Fibroblast of lung (primary cell): ENCODE results near the gene TRPM6. TPM values are rescaled to one million over a fixed set of nuclear protein-coding genes. Genes with fewer than 3 reads are reported as not detected.

Source experiments
- DNase-seq, 2 donors: peaks; one replicate each; pipeline versions ENCODE4 v3.0.0 to v3.0.0-alpha.2; 2010; ENCODE audit warnings: low read depth in 2 of 2
- H2AFZ ChIP-seq: 2 replicates; pipeline ENCODE4 v1.5.1; 2012; ENCODE audit warnings: low read length, control low read depth, inconsistent platforms
- H3K27ac ChIP-seq: 2 replicates; pipeline ENCODE4 v1.5.1; 2011; ENCODE audit warnings: low read length, control low read depth; ENCODE audit not compliant: insufficient read depth
- H3K27me3 ChIP-seq: 2 replicates; pipeline ENCODE4 v1.5.1; 2011; ENCODE audit warnings: mild to moderate bottlenecking, low read length; ENCODE audit not compliant: control insufficient read depth, insufficient read depth
- H3K36me3 ChIP-seq: 2 replicates; pipeline ENCODE4 v1.5.1; 2011; ENCODE audit warnings: low read length; ENCODE audit not compliant: control insufficient read depth, insufficient read depth
- H3K4me1 ChIP-seq: 2 replicates; pipeline ENCODE4 v1.5.1; 2011; ENCODE audit warnings: low read length; ENCODE audit not compliant: control insufficient read depth, insufficient read depth; ENCODE audit errors: extremely low read depth
- H3K4me2 ChIP-seq: 2 replicates; pipeline ENCODE4 v1.5.1; 2011; ENCODE audit warnings: low read length, control low read depth; ENCODE audit not compliant: insufficient read depth; ENCODE audit errors: extremely low read depth
- H3K4me3 ChIP-seq, 4 experiments: fragments of 200-600 bp in 1 of 4; sonication (generic) in 1 of 4; replicated peaks in 1 of 4; 2 replicates each; pipeline ENCODE4 v1.5.1; 2011 to 2016; ENCODE audit warnings: low read length in 4 of 4, low read depth in 3 of 4, mild to moderate bottlenecking in 3 of 4, control low read depth in 2 of 4, inconsistent platforms in 1 of 4, mixed read lengths in 1 of 4; ENCODE audit not compliant: insufficient read depth in 1 of 4; ENCODE audit errors: control extremely low read depth in 1 of 4
- H3K79me2 ChIP-seq: 2 replicates; pipeline ENCODE4 v1.5.1; 2012; ENCODE audit warnings: mild to moderate bottlenecking, low read length, inconsistent platforms; ENCODE audit not compliant: control insufficient read depth, insufficient read depth
- H3K9ac ChIP-seq: 2 replicates; pipeline ENCODE4 v1.5.1; 2011; ENCODE audit warnings: mild to moderate bottlenecking, low read length, control low read depth; ENCODE audit not compliant: insufficient read depth
- H3K9me3 ChIP-seq: 2 replicates; pipeline ENCODE4 v1.5.1; 2012; ENCODE audit warnings: low read depth, low read length; ENCODE audit not compliant: control insufficient read depth, insufficient read depth
- H4K20me1 ChIP-seq: 2 replicates; pipeline ENCODE4 v1.5.1; 2011; ENCODE audit warnings: low read length; ENCODE audit not compliant: control insufficient read depth, insufficient read depth; ENCODE audit errors: extremely low read depth
- CTCF ChIP-seq, 2 donors: IDR thresholded peaks in 1 of 2; conservative IDR thresholded peaks in 1 of 2; 1 replicate in 1 of 2; 2 replicates in 1 of 2; pipeline ENCODE4 v1.5.1; 2011 to 2012; ENCODE audit warnings: low read length in 2 of 2, control low read depth in 1 of 2, inconsistent platforms in 1 of 2, low read depth in 1 of 2, mild to moderate bottlenecking in 1 of 2
- EZH2 ChIP-seq: IDR thresholded peaks from 2 replicates; pipeline ENCODE4 v1.5.1; 2012; ENCODE audit warnings: low read length, control low read depth, mild to moderate bottlenecking; ENCODE audit errors: missing control alignments
- polyA plus RNA-seq, 2 donors: library from polyadenylated mRNA; depleted of rRNA in 1 of 2; stranded (reverse) in 1 of 2; unstranded in 1 of 2; fragments of >200 nt; gene quantifications; 2 replicates each; pipeline ENCODE4 v1.2.1, GENCODE V29; 2011 to 2012; ENCODE audit warnings: missing spikeins in 1 of 2
- total RNA-seq: library from RNA; depleted of rRNA; stranded (reverse); fragments of >200 nt; gene quantifications from 2 replicates; pipeline ENCODE4 v1.2.1, GENCODE V29; 2014

TRPM6 gene
- total and polyA plus RNA-seq, 2 donors (not counting 1 experiment from before 2014, with no cell fraction given), result under 0.01 to 0.02 TPM

DNA sequence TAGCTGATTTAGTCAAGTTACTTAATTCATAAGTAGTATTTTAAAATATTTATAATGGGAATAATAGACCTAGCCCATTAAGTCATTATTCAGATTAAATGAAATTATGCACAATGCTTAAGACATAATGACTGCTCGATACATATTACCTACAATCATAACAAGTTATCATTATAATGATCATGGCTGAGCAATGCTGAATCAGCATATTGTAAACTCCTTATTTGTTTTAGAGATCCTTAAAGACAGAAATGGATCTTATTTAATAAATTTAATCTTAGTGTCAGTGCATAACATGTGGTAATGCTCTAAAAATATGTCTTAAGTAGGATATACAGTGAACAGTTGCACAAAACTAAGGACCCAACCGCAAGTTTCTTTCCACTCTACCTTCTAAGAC is 169.0 kb downstream of the TRPM6 start:
- TF ChIP-seq EZH2 (no peak), CTCF (conservative IDR thresholded peaks at IDR 0.05 in 1 of 2, IDR thresholded peaks at IDR 0.05 in 1 of 2; ENCODE audit: low read depth in 1 of 2, low read length in 2 of 2) (no peak)
- no peak for DNase-seq
- H2AFZ ChIP-seq, result no peak overlapping the region
- H3K4me2 ChIP-seq, result no peak overlapping the region
- no peak overlapping the region for H3K9ac ChIP-seq
- no peak overlapping the region for H3K27ac ChIP-seq
- no peaks in the 10 kb centered on the region for H3K36me3 ChIP-seq
- no peaks in the 10 kb centered on the region for H3K79me2 ChIP-seq
- no peaks in the 10 kb centered on the region for H3K4me1 ChIP-seq
- no peaks in the 10 kb centered on the region for H3K9me3 ChIP-seq
- no peaks in the 10 kb centered on the region for H4K20me1 ChIP-seq
- no peak overlapping the region for H3K4me3 ChIP-seq
- no peaks in the 10 kb centered on the region for H3K27me3 ChIP-seq

- DNase-seq, result no peak
- no peak overlapping the region for H3K9ac ChIP-seq
- H2AFZ ChIP-seq, result no peak overlapping the region
Observed at GRCh38 chr9:74711341-74711740, 176.4 kb downstream of the TRPM6 start.

GRCh38 chr9:74697535-74697934 is 190.2 kb downstream of the TRPM6 start:
- no peaks in the 10 kb centered on the region for H3K27me3 ChIP-seq
- H3K36me3 ChIP-seq, result no peaks in the 10 kb centered on the region
- DNase-seq, result no peak
- H2AFZ ChIP-seq, result no peak overlapping the region
- H4K20me1 ChIP-seq, result no peaks in the 10 kb centered on the region
- H3K4me1 ChIP-seq, result no peaks in the 10 kb centered on the region
- H3K4me3 ChIP-seq, result no peak overlapping the region
- TF ChIP-seq EZH2, result no peak
- TF ChIP-seq CTCF (conservative IDR thresholded peaks at IDR 0.05 in 1 of 2, IDR thresholded peaks at IDR 0.05 in 1 of 2; ENCODE audit: low read depth in 1 of 2, low read length in 2 of 2), result no peak
- no peak overlapping the region for H3K27ac ChIP-seq
- H3K4me2 ChIP-seq, result no peak overlapping the region
- no peak overlapping the region for H3K9ac ChIP-seq
- no peaks in the 10 kb centered on the region for H3K9me3 ChIP-seq
- H3K79me2 ChIP-seq, result no peaks in the 10 kb centered on the region

More at GRCh38 chr9:74711341-74711740, 176.4 kb downstream of the TRPM6 start:
- H3K79me2 ChIP-seq, result no peaks in the 10 kb centered on the region
- no peaks in the 10 kb centered on the region for H3K27me3 ChIP-seq
- H3K4me3 ChIP-seq, result no peak overlapping the region
- no peak overlapping the region for H3K27ac ChIP-seq
- H3K4me2 ChIP-seq, result no peak overlapping the region
- H4K20me1 ChIP-seq, result no peaks in the 10 kb centered on the region
- H3K9me3 ChIP-seq, result no peaks in the 10 kb centered on the region
- TF ChIP-seq CTCF (conservative IDR thresholded peaks at IDR 0.05 in 1 of 2, IDR thresholded peaks at IDR 0.05 in 1 of 2; ENCODE audit: low read depth in 1 of 2, low read length in 2 of 2) (no peak), EZH2 (no peak)
- H3K4me1 ChIP-seq, result no peaks in the 10 kb centered on the region
- no peaks in the 10 kb centered on the region for H3K36me3 ChIP-seq
